HG03469 (cell line): ENCODE data around the gene PKP3.
"Not testable (repeated sequence)": the region's sequence is repeated elsewhere in the genome, so short reads cannot be mapped to it uniquely, and the experiment has no call there.

Experiments used
- ATAC-seq: cut with Tn5 transposase; IDR thresholded peaks from one replicate; pipeline ENCODE4 v1.9.1; 2021; ENCODE audit warnings: mild to moderate bottlenecking, moderate library complexity, moderate number of reproducible peaks; ENCODE audit not compliant: unreplicated experiment

PKP3 gene

GRCh38 chr11:363443-363805 lies 30.6 kb upstream of the PKP3 start:
- not testable (repeated sequence) for ATAC-seq

- ATAC-seq = no peak
Observed at GRCh38 chr11:363948-364761, 29.9 kb upstream of the PKP3 start.

GRCh38 chr11:364991-365725 lies 28.9 kb upstream of the PKP3 start:
- ATAC-seq = no peak

GRCh38 chr11:365831-366230 lies 28.2 kb upstream of the PKP3 start:
- no peak for ATAC-seq

GRCh38 chr11:367956-368413 lies 26.0 kb upstream of the PKP3 start:
- no peak for ATAC-seq

- ATAC-seq = no peak
Observed at GRCh38 chr11:368414-369335, 25.3 kb upstream of the PKP3 start.

GRCh38 chr11:369336-370018 lies 24.5 kb upstream of the PKP3 start, which contains the start of gene B4GALNT4:
TSS of gene B4GALNT4 (plus strand) at chr11:369499. CDS start at chr11:369804, 305 bp downstream.
- ATAC-seq = no peak

- ATAC-seq = no peak
Observed at GRCh38 chr11:370070-370941, 23.7 kb upstream of the PKP3 start.

GRCh38 chr11:371051-371450 lies 23.0 kb upstream of the PKP3 start:
- ATAC-seq = no peak

GRCh38 chr11:371716-372590 lies 22.1 kb upstream of the PKP3 start:
- no peak for ATAC-seq

- ATAC-seq = no peak
Observed at GRCh38 chr11:372809-373715, 20.9 kb upstream of the PKP3 start.

GRCh38 chr11:373716-374551 lies 20.1 kb upstream of the PKP3 start:
- no peak for ATAC-seq

GRCh38 chr11:375065-376025 lies 18.7 kb upstream of the PKP3 start:
- ATAC-seq = no peak

- ATAC-seq = no peak
Observed at GRCh38 chr11:376531-377173, 17.4 kb upstream of the PKP3 start.
